GM18858 (cell line): ENCODE measurements around the gene MRPL48.
A peak's percentile ranks its signal among the peaks of the same experiment; 100 is the strongest.
"Not testable (repeated sequence)": the region's sequence is repeated elsewhere in the genome, so short reads cannot be mapped to it uniquely, and the experiment has no call there.

Experiments used
- ATAC-seq: cut with Tn5 transposase; IDR thresholded peaks from one replicate; pipeline ENCODE4 v1.9.1; 2021; ENCODE audit not compliant: unreplicated experiment

MRPL48 gene

DNA sequence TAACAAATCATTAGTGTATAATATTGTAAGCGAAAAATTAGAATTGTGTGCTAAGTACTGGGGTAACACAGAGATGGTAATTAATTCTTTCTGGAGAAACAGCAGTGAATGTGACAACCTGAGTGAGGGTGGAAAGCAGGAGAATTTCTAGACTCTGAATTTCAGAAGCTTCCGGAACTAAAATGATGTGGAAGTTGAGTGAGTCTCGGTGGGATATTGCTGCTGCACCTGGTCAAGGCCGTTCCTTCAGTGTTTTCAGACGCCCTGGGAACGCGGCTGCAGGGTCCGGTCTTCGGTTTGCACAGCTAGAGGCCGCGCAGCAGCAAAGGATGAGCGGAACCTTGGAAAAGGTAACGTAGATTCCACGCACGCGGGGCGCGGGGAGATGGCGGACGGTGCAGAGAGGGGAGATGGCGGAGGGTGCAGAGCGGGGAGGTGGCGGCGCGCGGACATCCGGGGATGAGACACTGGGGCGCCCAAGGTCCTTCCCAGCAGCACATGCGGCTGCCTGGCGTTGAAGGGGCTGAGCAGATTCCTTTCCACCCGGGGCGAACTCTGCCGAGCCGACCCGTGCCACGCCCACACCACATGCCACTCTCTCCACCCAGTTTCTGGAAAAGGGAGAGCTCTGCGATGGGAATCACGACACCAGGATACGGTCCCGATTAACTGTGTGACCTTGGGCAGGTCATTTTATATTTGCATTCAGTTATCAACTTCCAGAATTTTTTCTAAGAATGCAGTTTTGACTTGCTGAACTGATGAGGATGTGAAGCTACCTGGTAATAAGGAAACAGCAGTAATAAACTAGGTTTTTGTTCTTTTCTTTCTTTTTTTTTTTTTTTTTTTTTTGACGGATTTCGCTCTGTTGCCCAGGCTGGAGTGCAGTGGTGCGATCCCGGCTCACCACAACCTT, at the start of gene MRPL48:
MRPL48 (plus strand) TSS at position 232 of the 916 bp plus-strand sequence; CDS start at position 330, 98 bp downstream.
- ATAC-seq = no peak

DNA sequence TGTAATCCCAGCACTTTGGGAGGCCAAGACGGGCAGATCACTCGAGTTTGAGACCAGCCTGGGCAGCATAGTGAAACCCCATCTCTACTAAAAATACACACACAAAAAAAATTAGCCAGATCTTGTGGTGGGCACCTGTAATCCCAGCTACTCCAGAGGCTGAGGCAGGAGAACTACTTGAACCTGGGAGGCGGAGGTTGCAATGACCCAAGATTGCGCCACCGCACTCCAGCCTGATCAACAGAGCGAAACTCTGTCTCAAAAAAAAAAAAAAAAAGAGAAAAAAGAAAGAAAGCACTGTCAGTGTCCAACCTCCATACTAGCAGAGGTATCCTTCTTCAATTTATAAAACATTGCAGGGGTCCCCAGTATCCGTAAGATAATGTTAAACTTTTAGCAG, 44.6 kb upstream of the MRPL48 start:
- no peak for ATAC-seq

DNA sequence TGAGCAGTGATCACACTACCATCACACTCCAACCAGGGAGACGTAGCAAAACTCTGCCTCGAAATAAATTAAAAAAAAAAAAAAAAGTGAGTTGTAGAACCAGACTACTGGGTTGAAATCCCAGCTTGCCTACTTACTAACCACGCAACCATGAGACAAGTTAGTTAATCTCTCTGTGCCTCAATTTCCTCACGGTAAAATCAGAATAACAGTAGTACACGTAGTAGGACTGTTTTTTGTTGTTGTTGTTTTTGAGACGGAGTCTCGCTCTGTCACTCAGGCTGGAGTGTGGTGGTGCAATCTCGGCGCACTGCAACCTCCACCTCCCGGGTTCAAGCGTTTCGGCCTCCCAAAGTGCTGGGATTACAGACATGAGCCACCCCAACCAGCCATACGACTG, 41.0 kb upstream of the MRPL48 start:
- ATAC-seq = no peak

DNA sequence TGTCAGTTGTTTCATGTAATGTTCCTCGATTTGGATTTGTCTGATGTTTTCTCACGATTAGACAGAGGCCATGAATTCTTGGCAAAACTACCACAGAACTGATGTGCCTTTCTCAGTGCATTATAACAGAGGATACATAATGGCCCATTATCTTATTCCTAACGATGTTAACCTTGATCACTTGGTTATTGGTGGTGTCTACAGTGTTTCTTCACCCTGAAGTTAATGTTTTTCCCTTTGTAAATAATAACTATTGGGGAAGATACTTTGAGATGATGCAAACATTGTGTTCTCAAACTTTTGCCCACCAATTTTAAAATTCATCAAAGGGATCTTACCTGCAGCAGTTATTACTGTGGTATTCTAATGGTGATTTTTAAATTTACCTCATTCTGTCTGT, 39.9 kb upstream of the MRPL48 start:
- ATAC-seq = no peak

DNA sequence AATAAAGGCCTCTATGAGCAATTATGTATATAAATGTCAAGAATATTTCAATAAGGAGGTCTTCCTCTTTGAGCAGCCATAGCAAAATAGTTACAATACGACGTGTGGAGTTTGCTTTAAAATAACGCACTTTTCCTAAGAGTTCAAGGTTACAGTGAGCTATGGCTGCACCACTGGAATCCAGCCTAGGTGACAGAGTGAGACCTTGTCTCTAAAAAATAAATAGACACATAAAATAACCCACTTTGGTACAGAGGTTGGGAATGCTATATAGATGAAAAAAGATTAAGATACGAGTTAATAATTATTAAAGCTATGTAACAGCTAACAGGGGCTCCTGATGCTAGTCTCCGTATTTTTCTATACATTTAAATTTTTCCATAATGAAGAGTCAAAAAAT, 39.4 kb upstream of the MRPL48 start:
- ATAC-seq = no peak

DNA sequence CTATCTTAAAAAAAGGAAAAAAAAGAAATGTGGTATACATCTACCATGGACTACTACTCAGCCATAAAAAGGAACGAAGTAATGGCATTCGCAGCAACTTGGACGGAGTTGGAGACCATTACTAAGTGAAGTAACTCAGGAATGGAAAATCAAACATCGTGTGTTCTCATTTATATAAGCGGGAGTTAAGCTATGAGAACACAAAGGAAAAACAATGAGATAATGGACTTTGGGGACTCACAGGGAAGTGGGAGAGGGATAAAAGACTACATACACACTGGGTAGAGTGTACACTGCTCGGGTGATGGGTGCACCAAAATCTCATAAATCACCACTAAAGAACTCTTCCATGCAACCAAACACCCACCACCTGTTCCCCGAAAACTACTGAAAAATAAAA, 38.6 kb upstream of the MRPL48 start:
- ATAC-seq = no peak

DNA sequence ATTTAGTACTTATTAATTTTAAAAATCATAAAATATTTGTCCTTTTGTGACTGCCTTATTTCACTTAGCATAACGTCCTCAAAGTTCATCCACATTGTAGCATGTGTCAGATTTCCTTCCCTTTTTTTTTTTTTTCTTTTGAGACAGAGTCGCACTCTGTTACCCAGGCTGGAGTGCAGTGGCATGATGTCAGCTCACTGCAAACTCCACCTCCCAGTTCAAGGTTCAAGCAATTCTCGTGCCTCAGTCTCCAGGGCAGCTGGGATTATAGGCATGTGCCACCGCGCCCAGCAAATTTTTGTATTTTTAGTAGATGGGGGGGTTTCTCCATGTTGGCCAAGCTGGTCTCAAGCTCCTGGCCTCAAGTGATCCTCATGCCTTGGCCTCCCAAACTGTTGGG, 37.4 kb upstream of the MRPL48 start:
- ATAC-seq = no peak

DNA sequence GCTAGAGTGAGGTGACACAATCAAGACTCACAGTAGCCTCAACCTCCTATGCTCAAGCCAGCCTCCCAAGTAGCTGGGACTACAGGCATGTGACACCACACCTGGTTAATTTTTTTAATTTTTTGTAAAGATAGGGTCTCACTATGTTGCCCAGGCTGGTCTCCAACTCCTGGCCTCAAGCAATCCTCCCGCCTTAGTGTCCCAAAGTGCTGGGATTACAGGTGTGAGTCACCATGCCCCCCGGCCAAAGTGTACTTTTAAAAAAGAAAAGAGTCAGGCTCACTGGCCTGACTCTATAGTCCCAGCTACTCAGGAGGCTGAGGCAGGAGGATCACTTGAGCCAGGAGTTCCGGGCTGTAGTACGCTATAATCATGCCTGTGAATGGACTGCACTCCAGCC, 36.8 kb upstream of the MRPL48 start:
- ATAC-seq = not testable (repeated sequence)

DNA sequence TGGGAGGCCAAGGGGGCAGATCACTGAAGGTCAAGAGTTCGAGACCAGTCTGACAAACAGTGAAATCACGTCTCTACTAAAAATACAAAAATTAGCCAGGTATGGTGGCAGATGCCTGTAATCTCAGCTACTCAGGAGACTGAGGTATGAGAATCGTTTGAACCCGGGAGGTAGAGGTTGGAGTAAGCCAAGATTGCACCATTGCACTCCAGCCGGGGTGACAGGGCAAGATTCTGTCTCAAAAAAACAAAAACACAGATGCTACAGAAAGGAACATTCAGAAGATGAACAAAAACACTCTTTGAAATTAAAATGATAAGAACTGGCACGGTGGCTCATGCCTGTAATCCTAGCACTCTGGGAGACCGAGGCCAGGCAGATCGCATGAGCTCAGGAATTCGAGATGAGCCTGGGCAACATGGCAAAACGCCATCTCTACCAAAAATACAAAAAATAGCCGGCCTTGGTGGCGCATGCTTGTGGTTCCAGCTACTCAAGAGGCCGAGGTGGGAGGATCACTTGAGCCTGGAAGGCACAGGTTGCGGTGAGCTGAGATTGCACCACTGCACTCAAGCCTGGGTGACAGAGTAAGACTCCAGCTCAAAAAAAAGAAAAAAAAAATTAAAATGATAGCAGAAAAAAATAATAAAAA, 35.3 kb upstream of the MRPL48 start:
- ATAC-seq = no peak

DNA sequence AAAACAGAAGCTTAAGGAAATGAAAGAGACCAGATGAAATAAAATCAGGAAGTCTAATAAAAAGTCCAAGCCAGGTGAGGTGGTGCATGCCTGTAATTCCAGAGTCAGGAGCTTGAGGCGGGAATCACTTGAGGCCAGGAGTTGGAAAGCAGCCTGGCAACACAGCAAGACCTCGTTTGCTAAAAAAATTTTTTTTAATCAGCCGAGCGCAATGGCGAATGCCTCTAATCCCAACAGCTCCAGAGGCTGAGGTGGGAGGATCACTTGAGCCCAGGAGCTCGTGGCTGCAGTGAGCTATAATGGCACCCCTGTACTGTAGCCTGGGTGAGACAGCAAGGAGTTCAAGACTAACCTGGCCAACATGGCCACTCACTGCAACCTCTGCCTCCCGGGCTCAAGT, 34.8 kb upstream of the MRPL48 start:
- ATAC-seq = no peak

DNA sequence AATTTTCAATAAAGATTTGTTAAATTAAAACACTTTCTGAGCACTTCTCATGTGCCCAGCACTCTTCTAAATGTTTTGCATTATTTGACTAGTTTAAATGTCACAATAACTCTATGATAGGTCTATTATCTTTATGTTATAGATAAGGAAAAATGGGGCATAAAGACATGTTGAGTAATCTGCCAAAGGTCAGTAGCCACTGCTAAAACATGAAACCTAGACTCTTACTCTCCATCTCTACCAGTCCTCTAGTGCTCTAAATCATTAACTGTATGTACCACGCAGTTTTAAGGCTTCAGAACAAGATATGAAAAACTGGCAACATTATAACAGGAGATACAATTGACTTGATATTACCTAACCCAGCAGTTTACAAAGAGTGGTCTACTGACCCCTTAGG, 33.7 kb upstream of the MRPL48 start:
- no peak for ATAC-seq

DNA sequence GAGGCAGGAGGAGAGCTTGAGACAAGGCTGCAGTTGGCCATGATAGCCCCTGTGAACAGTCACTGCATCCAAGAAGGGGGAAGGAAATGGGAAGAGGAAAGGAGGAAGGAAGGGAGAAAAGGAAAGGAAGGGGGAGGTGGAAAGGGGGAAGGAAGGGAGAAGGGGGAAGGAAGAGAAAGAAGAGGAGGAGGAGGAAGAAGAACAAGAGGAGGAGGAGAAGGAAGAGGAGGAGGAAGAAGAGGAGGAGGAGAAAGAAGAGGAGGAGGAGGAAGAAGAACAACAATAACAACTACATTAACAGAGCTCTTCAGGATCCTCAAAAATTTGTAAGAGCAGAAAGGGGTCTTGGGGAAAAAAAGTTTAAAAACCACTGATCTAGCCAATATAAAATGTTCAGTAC, 32.0 kb upstream of the MRPL48 start:
- ATAC-seq = no peak

DNA sequence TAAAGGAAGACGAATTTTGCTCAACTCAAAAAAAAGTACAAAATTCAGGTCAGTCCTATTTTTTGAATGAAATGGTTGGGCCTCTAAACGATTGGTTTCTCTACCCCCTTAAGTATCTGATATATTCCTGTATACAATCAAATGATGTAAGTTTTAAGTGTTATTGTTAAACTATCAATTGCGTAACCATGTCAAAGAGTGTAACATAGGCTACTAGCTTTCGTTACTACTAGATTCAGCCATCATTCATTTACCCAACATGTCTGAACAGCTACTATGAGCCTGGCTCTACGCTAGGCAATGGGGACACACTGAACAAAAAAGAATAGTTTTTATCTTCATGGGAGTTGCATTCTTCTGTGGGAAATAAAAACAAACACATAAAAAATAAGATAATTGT, 30.1 kb upstream of the MRPL48 start:
- no peak for ATAC-seq

DNA sequence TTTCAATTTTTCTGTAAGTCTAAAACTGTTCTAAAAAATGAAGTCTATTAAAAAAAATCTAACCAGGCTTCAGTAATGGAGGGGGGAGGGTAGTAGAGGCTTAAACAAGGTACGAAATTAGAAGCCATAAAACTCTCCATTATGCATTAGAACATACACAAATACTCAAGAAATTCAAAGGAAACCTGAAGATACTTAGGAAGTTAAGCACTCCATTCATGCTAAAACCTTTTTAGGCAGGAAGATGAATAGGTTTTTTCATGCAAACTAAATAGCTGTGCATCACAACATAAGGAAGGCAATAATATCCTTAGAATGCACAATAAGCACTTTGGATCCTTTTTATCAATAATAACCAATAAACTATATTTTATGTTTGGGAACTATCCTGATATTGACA, 29.2 kb upstream of the MRPL48 start:
- ATAC-seq = no peak

DNA sequence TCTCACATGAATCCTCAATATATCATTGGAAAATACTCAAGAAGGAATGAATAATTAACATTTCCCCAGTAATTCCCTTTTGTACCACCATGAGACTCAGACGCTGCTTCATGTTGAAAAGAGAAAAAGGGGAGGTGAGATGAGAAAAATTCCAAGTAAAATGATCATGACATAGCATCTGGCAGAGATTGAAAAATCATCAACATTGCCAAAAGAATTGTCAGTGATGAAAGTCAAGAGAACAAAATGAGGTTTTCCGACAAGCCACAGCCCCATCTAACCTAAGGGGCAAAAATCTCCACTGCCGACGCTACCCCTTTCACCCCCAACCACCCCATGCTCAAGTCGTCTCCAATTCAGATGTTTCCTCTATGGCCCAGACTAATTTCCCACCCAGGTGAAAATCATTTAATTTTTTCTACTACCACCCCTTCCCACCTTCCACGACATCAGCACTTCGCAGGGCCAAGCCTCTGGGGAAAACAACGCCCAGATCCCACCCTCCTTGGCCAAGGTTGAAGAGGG, 28.0 kb upstream of the MRPL48 start:
- no peak for ATAC-seq

DNA sequence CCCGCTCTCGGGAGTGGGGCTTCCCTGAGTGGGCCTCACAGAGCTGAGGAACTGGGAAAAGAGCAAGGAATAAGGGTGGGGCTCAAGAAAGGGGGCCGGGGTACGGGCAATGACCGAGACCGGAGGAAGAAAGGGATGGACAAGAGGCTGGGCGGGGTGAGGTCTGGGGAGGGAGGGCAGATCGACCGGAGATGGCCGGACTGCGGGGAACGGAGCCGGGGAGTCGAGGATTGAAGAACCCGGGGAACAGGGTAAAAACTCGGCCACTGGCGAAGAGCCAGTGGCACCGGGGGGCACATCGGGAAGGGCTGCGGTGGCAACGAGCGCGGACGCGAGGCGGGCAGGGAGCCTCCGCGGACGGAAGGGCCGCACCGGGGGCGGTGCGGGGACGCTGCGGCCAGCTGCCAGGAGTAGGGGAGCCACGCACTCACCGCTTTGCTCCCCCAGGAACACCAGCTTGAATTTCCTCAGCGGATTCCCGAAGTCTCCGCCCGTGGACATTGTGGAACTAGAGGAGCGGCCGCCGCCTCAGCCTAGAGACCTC, 27.5 kb upstream of the MRPL48 start:
- ATAC-seq = no peak

DNA sequence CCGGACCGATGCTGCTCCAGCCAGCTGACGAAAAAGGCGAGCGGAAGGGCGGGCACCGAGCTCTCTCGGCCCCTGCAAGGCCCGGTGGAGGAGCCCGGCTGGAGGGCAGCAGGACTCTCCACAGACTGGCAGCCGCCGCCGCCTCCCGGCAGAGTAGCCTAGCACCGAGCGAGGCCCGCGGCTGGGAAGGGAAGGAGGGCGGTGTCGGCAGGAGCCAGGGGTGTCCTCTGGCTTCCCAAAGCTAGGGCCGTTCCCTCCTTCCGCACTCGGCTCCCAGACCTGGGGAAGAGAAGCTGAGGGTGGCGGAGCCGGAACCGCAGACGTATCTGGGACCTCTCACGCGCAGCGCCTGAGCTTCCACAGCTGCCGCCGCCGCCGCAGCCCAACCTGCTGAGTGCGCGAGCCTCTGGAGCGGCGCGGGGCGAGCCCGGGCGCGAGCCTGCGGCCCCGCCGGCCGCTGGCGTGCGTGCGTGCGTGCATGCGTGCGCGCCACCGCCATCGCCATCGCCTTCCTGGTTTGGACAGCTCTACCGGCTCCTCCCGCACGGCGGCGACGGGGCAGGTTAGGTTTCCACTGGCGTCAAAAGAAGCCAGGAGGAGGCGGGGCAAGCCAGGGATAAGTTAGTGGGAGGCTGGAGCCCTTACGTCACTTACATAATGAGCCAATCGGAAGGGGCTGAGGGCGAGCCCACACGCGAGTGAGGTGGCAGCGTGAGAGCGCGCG, 26.8 kb upstream of the MRPL48 start, which contains the start of gene RAB6A:
RAB6A (minus strand) TSS at position 396 of the 724 bp plus-strand sequence. CDS start 439 bp downstream, outside the sequence.
- ATAC-seq = peak; percentile 89

DNA sequence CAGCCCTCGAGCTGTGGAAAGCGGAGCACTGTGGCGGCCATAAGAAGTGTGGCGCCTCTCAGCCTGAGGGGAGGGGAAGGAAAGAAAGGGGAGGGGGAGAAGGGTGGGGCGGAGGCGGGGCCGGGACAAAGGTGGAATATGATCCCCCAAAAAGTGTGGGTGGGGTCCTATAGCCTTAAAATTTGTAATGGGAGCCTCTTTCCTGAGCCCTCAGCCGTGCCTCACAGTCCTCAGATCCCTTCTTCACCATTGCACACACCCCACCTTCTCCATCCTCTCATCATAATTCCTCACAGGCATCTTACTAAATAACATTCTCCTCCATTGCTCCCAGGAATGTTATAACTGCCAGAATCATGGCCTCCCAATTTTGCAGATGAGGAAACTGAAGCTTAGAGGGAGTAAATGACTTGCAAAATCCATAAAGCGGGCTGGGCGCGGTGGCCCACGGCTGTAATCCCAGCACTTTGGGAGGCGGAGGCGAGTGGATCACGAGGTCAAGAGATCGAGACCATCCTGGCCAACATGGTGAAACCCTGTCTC, 26.2 kb upstream of the MRPL48 start:
- no peak for ATAC-seq

DNA sequence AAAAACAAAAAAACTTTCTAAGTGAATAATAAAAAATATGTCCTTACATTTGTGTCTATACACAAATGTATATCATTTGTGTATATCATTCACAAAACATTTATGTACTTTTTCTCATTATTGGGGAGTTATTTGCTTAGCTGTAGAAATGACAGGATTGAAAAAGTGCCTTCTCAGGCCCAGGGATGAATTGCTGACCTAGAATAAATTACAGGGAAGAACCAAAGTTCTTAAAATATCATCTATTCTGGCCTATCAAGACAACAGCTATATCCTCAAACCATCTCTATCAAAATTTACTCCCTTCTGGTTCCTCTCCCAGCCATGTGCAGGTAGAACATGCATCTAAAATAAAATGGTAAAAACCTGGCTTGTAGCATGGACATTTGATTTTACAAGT, 24.9 kb upstream of the MRPL48 start:
- ATAC-seq = no peak

DNA sequence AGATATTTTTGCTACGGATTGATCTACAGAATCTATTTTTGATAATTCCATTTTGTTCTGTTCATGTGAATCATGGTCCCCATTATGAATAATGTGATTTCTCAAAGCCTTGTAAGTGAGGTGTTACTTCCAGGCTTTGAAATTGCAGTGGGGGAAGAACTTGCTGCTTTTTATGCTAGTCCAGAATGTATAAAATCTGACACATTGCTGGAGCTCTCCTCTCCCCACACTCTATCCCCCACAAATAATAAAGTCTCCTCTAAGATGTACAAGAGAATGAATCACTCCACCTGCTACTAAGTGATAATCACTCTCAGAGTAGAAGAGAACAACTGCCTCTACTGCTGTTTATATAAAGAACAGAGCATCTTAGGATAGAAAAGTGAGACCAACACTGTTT, 20.9 kb upstream of the MRPL48 start:
- ATAC-seq = no peak

DNA sequence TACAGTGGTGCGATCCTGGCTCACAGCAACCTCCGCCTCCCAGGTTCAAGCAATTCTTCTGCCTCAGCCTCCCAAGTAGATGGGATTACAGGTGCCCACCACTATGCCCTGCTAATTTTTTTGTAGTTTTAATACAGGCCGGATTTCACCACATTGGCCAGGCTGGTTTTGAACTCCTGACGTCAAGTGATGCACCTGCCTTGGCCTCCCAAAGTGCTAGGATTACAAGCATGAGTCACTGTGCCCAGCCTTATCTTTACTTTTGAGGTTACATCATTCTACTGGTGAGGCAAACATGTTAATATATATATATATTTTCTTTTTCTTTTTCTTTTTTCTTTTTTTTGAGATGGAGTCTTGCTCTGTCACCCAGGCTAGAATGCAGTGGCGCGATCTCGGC, 16.9 kb upstream of the MRPL48 start:
- not testable (repeated sequence) for ATAC-seq
